Measurements from ENCODE around the gene KRTAP1-1.
"Not testable (repeated sequence)": the region's sequence is repeated elsewhere in the genome, so short reads cannot be mapped to it uniquely, and the experiment has no call there.

KRTAP1-1 gene

DNA sequence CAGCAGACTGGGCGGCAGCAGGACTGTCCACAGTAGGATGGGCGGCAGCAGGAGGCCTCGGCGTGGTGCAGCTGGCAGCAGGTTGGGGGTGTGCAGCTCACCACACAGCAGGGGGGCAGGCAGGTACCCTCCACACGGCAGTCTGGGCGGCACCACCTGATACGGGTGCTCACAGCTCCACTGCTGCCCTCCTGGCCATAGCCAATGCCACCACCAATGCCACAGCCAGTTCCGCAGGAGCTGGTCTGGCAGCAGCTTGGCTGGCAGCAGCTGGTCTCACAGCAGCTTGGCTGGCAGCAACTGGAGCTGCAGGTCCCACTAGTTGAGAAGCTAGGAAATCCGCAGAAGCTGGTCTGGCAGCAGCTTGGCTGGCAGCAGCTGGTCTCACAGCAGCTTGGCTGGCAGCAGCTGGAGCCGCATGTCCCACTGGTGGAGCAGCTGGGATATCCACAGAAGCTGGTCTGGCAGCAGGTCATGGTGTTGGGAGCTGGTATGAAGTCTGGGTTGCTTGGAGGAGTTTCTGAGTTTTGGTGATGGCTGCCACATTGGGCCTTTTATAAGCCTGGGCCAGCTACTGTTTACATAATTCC is 6.8 kb downstream of the KRTAP1-1 start, which contains the start of gene KRTAP1-3:
Gene KRTAP1-3, minus strand, starts transcription at position 529 of the 590 bp plus-strand sequence. Its CDS starts 53 bp downstream, at position 476.
- H3K4me3 Mint-ChIP-seq; H3K27ac Mint-ChIP-seq; H3K9me3 Mint-ChIP-seq; H3K36me3 Mint-ChIP-seq (ENCODE audit: low read depth); H3K4me1 Mint-ChIP-seq (ENCODE audit: low read depth): not testable (repeated sequence)
- peaks cover 17% of the 10 kb centered on the region for H3K27me3 Mint-ChIP-seq

DNA sequence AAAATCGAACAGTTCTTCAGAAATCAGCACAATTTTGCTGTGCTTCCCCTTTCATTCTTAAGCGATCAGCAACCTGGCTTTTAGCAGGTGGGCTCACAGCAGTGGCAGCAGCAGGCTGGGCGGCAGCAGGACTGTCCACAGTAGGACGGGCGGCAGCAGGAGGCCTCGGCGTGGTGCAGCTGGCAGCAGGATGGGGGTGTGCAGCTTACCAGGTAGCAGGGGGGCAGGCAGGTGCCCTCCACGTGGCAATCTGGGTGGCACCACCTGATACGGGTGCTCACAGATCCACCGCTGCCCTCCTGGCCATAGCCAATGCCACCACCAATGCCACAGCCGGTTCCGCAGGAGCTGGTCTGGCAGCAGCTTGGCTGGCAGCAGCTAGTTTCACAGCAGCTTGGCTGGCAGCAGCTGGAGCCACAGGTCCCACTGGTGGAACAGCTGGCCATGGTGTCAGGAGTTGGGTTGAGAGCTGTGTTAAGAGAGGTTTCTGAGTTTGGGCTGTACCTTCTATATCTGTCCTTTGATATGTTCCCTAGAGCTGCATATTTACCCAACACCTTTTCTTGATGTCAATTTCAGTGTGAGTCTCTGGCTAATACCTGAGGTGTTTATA is 11.5 kb downstream of the KRTAP1-1 start, which contains the start of gene KRTAP1-4:
Gene KRTAP1-4, minus strand, starts transcription at position 563 of the 613 bp plus-strand sequence. Its CDS starts 117 bp downstream, at position 446.
- no peaks in the 10 kb centered on the region for H3K9me3 Mint-ChIP-seq
- no peak within 1 kb of the TSS for H3K27ac Mint-ChIP-seq
- peaks cover 19% of the 10 kb centered on the region for H3K27me3 Mint-ChIP-seq
- H3K4me1 Mint-ChIP-seq (ENCODE audit: low read depth) = no peaks in the 10 kb centered on the region
- H3K36me3 Mint-ChIP-seq (ENCODE audit: low read depth) = no peaks in the 10 kb centered on the region
- no peak within 1 kb of the TSS for H3K4me3 Mint-ChIP-seq

- H3K9me3 Mint-ChIP-seq = no peaks in the 10 kb centered on the region
- no peak within 1 kb of the TSS for H3K27ac Mint-ChIP-seq
- H3K27me3 Mint-ChIP-seq = peaks cover 10% of the 10 kb centered on the region
- no peak within 1 kb of the TSS for H3K4me3 Mint-ChIP-seq
- H3K4me1 Mint-ChIP-seq (ENCODE audit: low read depth) = no peaks in the 10 kb centered on the region
- no peaks in the 10 kb centered on the region for H3K36me3 Mint-ChIP-seq (ENCODE audit: low read depth)
Observed at GRCh38 chr17:41026715-41027471, 14.4 kb downstream of the KRTAP1-1 start, which contains the start of gene KRTAP1-5. TSS of gene KRTAP1-5 (minus strand) at chr17:41027208. CDS start at chr17:41027155, 53 bp downstream.

- peaks cover 6% of the 10 kb centered on the region for H3K27me3 Mint-ChIP-seq
- H3K9me3 Mint-ChIP-seq = no peaks in the 10 kb centered on the region
- H3K4me1 Mint-ChIP-seq (ENCODE audit: low read depth) = no peaks in the 10 kb centered on the region
- H3K4me3 Mint-ChIP-seq = no peak overlapping the region
- H3K36me3 Mint-ChIP-seq (ENCODE audit: low read depth) = no peaks in the 10 kb centered on the region
- H3K27ac Mint-ChIP-seq = no peak overlapping the region
Observed at GRCh38 chr17:41024697-41025096, 16.6 kb downstream of the KRTAP1-1 start.

GRCh38 chr17:41020336-41020735 is 20.9 kb downstream of the KRTAP1-1 start:
- Mint-ChIP-seq H3K9me3 (no peaks in the 10 kb centered on the region), H3K4me3 (no peak overlapping the region), H3K4me1 (ENCODE audit: low read depth) (no peaks in the 10 kb centered on the region), H3K27ac (no peak overlapping the region), H3K36me3 (ENCODE audit: low read depth) (no peaks in the 10 kb centered on the region), H3K27me3 (peaks cover 6% of the 10 kb centered on the region)

DNA sequence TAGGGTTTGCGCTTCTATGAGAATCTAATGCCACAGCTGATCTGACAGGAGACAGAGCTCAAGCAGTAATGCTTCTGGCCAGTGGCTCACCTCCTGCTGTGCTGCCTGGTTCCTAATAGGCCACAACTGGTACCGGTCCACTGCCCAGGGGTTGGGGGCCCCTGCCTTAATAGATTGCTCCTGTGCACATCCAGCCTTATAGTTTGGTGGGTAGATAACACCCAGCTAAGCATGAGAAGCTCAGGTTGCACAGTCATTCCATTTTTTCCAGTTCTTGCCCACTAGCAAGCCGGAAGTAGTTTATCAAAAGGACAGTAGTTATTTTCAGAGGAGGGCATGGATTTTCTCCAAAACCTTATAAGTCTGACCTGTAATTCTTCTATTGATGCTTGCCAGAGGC is 21.8 kb downstream of the KRTAP1-1 start:
- Mint-ChIP-seq H3K4me1 (ENCODE audit: low read depth) (no peaks in the 10 kb centered on the region), H3K36me3 (ENCODE audit: low read depth) (no peaks in the 10 kb centered on the region), H3K4me3 (no peak overlapping the region), H3K27me3 (peaks cover 6% of the 10 kb centered on the region), H3K27ac (no peak overlapping the region), H3K9me3 (no peaks in the 10 kb centered on the region)

DNA sequence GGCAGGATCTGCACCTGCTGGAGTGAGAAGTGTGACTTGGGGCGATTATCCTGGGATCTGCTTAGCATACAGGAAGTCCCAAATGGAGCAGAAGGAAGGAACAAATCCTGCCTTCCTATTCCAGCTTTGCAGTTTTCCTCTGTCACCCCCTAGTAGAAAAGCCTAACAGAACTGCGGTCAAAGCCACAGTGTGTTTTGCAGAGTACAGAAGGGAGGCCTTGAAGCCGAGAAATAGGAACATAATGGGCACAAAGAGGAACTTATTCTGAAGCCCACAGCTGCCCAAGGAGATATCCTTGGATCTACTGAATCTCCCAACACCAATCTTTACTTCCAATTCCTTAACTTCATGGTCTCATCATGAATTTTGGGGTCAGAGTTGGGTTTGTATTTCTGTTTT is 22.7 kb downstream of the KRTAP1-1 start:
- no peak overlapping the region for H3K4me3 Mint-ChIP-seq
- peaks cover 6% of the 10 kb centered on the region for H3K27me3 Mint-ChIP-seq
- H3K36me3 Mint-ChIP-seq (ENCODE audit: low read depth) = no peaks in the 10 kb centered on the region
- H3K27ac Mint-ChIP-seq = no peak overlapping the region
- no peaks in the 10 kb centered on the region for H3K9me3 Mint-ChIP-seq
- no peaks in the 10 kb centered on the region for H3K4me1 Mint-ChIP-seq (ENCODE audit: low read depth)

DNA sequence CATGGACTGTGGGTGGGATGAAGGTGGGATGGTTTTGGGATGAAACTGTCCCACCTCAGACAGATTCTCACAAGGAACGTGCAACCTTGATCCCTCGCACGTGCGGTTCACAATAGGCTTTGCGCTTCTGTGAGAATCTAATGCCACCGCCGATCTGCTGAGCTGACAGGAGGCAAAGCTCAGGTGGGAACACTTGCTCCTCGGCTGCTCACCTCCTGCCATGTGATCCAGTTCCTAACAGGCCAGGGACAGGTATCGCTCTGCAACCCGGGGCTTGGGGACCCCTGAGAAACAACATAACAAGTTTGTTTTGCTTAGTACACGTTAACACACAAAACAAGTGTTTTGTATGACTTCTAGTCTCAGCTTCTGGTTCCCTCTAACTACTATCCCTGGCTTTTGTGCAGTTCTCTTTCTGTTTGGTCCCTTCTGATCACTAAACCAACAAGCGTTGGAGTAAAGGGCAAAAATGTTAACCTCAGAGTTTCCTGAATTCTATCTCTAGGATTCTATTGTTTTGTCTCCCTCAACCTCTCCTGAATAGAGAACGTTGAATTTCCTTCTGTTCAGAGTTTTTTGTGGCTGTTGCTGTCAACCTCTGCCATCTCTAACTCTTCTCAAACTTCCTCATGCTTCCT is 24.6 kb downstream of the KRTAP1-1 start:
- peaks cover 6% of the 10 kb centered on the region for H3K27me3 Mint-ChIP-seq
- no peaks in the 10 kb centered on the region for H3K36me3 Mint-ChIP-seq (ENCODE audit: low read depth)
- no peaks in the 10 kb centered on the region for H3K4me1 Mint-ChIP-seq (ENCODE audit: low read depth)
- H3K9me3 Mint-ChIP-seq = no peaks in the 10 kb centered on the region
- H3K4me3 Mint-ChIP-seq = no peak overlapping the region
- H3K27ac Mint-ChIP-seq = no peak overlapping the region

DNA sequence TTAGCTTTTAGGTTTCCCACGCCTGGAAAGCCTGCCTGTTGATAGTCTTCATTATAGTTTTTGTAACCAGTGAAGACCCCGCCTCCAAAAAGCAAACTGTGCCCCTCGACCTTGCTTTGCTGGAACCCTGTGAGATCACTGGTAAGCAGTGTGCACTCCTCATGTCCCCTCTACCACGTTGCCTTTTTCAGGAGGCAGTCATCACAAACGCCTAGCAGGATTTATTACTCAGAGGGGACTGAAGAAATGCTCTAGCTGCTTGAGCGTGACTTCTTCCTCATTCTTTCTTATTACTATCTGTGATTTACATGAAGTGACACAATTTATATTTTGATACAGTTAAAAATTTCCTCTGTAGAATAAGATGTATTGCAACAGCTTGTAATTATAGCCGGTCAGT is 25.8 kb downstream of the KRTAP1-1 start:
- Mint-ChIP-seq H3K4me1 (ENCODE audit: low read depth) (no peaks in the 10 kb centered on the region), H3K9me3 (no peaks in the 10 kb centered on the region), H3K4me3 (no peak overlapping the region), H3K36me3 (ENCODE audit: low read depth) (no peaks in the 10 kb centered on the region), H3K27ac (no peak overlapping the region), H3K27me3 (peaks cover 6% of the 10 kb centered on the region)

GRCh38 chr17:41013606-41014005 is 27.6 kb downstream of the KRTAP1-1 start:
- H3K36me3 Mint-ChIP-seq (ENCODE audit: low read depth) = no peaks in the 10 kb centered on the region
- H3K9me3 Mint-ChIP-seq = no peaks in the 10 kb centered on the region
- H3K27ac Mint-ChIP-seq = no peak overlapping the region
- peaks cover 6% of the 10 kb centered on the region for H3K27me3 Mint-ChIP-seq
- no peaks in the 10 kb centered on the region for H3K4me1 Mint-ChIP-seq (ENCODE audit: low read depth)
- no peak overlapping the region for H3K4me3 Mint-ChIP-seq

GRCh38 chr17:41013181-41013580 is 28.1 kb downstream of the KRTAP1-1 start:
- no peaks in the 10 kb centered on the region for H3K9me3 Mint-ChIP-seq
- no peaks in the 10 kb centered on the region for H3K4me1 Mint-ChIP-seq (ENCODE audit: low read depth)
- H3K27me3 Mint-ChIP-seq = peaks cover 6% of the 10 kb centered on the region
- no peaks in the 10 kb centered on the region for H3K36me3 Mint-ChIP-seq (ENCODE audit: low read depth)
- no peak overlapping the region for H3K4me3 Mint-ChIP-seq
- no peak overlapping the region for H3K27ac Mint-ChIP-seq

- Mint-ChIP-seq H3K27ac (no peak overlapping the region), H3K27me3 (peaks cover 6% of the 10 kb centered on the region), H3K9me3 (no peaks in the 10 kb centered on the region), H3K36me3 (ENCODE audit: low read depth) (no peaks in the 10 kb centered on the region), H3K4me3 (no peak overlapping the region), H3K4me1 (ENCODE audit: low read depth) (no peaks in the 10 kb centered on the region)
Observed at GRCh38 chr17:41012326-41013120, 28.7 kb downstream of the KRTAP1-1 start.

GRCh38 chr17:41010441-41010840 is 30.8 kb downstream of the KRTAP1-1 start:
- H3K27me3 Mint-ChIP-seq = peaks cover 1% of the 10 kb centered on the region
- no peaks in the 10 kb centered on the region for H3K9me3 Mint-ChIP-seq
- no peak overlapping the region for H3K4me3 Mint-ChIP-seq
- no peaks in the 10 kb centered on the region for H3K36me3 Mint-ChIP-seq (ENCODE audit: low read depth)
- H3K4me1 Mint-ChIP-seq (ENCODE audit: low read depth) = no peaks in the 10 kb centered on the region
- H3K27ac Mint-ChIP-seq = no peak overlapping the region

- H3K4me1 Mint-ChIP-seq (ENCODE audit: low read depth) = no peaks in the 10 kb centered on the region
- H3K4me3 Mint-ChIP-seq = no peak overlapping the region
- H3K27me3 Mint-ChIP-seq = no peaks in the 10 kb centered on the region
- H3K36me3 Mint-ChIP-seq (ENCODE audit: low read depth) = no peaks in the 10 kb centered on the region
- no peak overlapping the region for H3K27ac Mint-ChIP-seq
- H3K9me3 Mint-ChIP-seq = no peaks in the 10 kb centered on the region
Observed at GRCh38 chr17:41009936-41010335, 31.3 kb downstream of the KRTAP1-1 start.
